ENCODE data around the gene UNCX. TPM values are rescaled to one million over a fixed set of nuclear protein-coding genes. Genes with fewer than 3 reads are reported as not detected.

Gene UNCX
- total and polyA plus RNA-seq, 4 donors = not detected

- ATAC-seq (ENCODE audit: low FRiP score) = no peak
- H3K9me3 ChIP-seq (ENCODE audit: control insufficient read depth, low read length) = no peaks in the 10 kb centered on the region
- no peak overlapping the region for H3K4me3 ChIP-seq (ENCODE audit: low read length in 2 of 2)
- H3K27ac ChIP-seq (ENCODE audit: low read depth in 1 of 2, low read length in 2 of 2) = no peak overlapping the region
- 74 to 78% methylated on average over 28 of the region's 28 CpGs for WGBS, 2 donors
- no peaks in the 10 kb centered on the region for H3K36me3 ChIP-seq (ENCODE audit: control insufficient read depth in 1 of 2, insufficient read depth in 2 of 2, low read length in 1 of 2)
- intact Hi-C loops (cut with DNase I) = no loop called here
- H3K27me3 ChIP-seq (ENCODE audit: control insufficient read depth in 1 of 2, insufficient read depth in 2 of 2, low read length in 1 of 2) = no peaks in the 10 kb centered on the region
- H3K4me1 ChIP-seq (ENCODE audit: control insufficient read depth in 1 of 2, insufficient read depth in 2 of 2, low read length in 2 of 2) = no peaks in the 10 kb centered on the region
- DNase-seq = peak; percentile 28 to 62
Measured at GRCh38 chr7:1263391-1263951, 30.8 kb downstream of the UNCX start.

- DNase-seq (peak; percentile 30 to 64), ATAC-seq (ENCODE audit: low FRiP score) (no peak)
- no peaks in the 10 kb centered on the region for H3K27me3 ChIP-seq (ENCODE audit: control insufficient read depth in 1 of 2, insufficient read depth in 2 of 2, low read length in 1 of 2)
- no peaks in the 10 kb centered on the region for H3K36me3 ChIP-seq (ENCODE audit: control insufficient read depth in 1 of 2, insufficient read depth in 2 of 2, low read length in 1 of 2)
- 67 to 68% methylated on average over 30 of the region's 30 CpGs for WGBS, 2 donors
- no peaks in the 10 kb centered on the region for H3K4me1 ChIP-seq (ENCODE audit: control insufficient read depth in 1 of 2, insufficient read depth in 2 of 2, low read length in 2 of 2)
- no peaks in the 10 kb centered on the region for H3K9me3 ChIP-seq (ENCODE audit: control insufficient read depth, low read length)
- H3K27ac ChIP-seq (ENCODE audit: low read depth in 1 of 2, low read length in 2 of 2) = no peak overlapping the region
- no peak overlapping the region for H3K4me3 ChIP-seq (ENCODE audit: low read length in 2 of 2)
- intact Hi-C loops (cut with DNase I) = no loop called here
Measured at GRCh38 chr7:1264345-1265280, 31.9 kb downstream of the UNCX start.

- ATAC-seq (ENCODE audit: low FRiP score) (no peak), DNase-seq (peak; percentile 35 to 61)
- intact Hi-C loops (cut with DNase I) = no loop called here
- no peaks in the 10 kb centered on the region for H3K4me1 ChIP-seq (ENCODE audit: control insufficient read depth in 1 of 2, insufficient read depth in 2 of 2, low read length in 2 of 2)
- H3K36me3 ChIP-seq (ENCODE audit: control insufficient read depth in 1 of 2, insufficient read depth in 2 of 2, low read length in 1 of 2) = no peaks in the 10 kb centered on the region
- WGBS, 2 donors = 80% methylated on average over 31 of the region's 31 CpGs
- no peak overlapping the region for H3K27ac ChIP-seq (ENCODE audit: low read depth in 1 of 2, low read length in 2 of 2)
- H3K27me3 ChIP-seq (ENCODE audit: control insufficient read depth in 1 of 2, insufficient read depth in 2 of 2, low read length in 1 of 2) = no peaks in the 10 kb centered on the region
- no peaks in the 10 kb centered on the region for H3K9me3 ChIP-seq (ENCODE audit: control insufficient read depth, low read length)
- H3K4me3 ChIP-seq (ENCODE audit: low read length in 2 of 2) = no peak overlapping the region
Measured at GRCh38 chr7:1267016-1267900, 34.6 kb downstream of the UNCX start.

GRCh38 chr7:1268076-1268815 lies 35.6 kb downstream of the UNCX start:
- no peaks in the 10 kb centered on the region for H3K27me3 ChIP-seq (ENCODE audit: control insufficient read depth in 1 of 2, insufficient read depth in 2 of 2, low read length in 1 of 2)
- H3K27ac ChIP-seq (ENCODE audit: low read depth in 1 of 2, low read length in 2 of 2) = no peak overlapping the region
- DNase-seq = peak; percentile 36 to 67
- H3K36me3 ChIP-seq (ENCODE audit: control insufficient read depth in 1 of 2, insufficient read depth in 2 of 2, low read length in 1 of 2) = no peaks in the 10 kb centered on the region
- H3K9me3 ChIP-seq (ENCODE audit: control insufficient read depth, low read length) = no peaks in the 10 kb centered on the region
- H3K4me3 ChIP-seq (ENCODE audit: low read length in 2 of 2) = no peak overlapping the region
- no peaks in the 10 kb centered on the region for H3K4me1 ChIP-seq (ENCODE audit: control insufficient read depth in 1 of 2, insufficient read depth in 2 of 2, low read length in 2 of 2)
- 81 to 88% methylated on average over 27 of the region's 27 CpGs for WGBS, 2 donors
- peak; percentile 37 for ATAC-seq (ENCODE audit: low FRiP score)
- intact Hi-C loops (cut with DNase I) = no loop called here

GRCh38 chr7:1268866-1269265 lies 36.2 kb downstream of the UNCX start:
- no peaks in the 10 kb centered on the region for H3K36me3 ChIP-seq (ENCODE audit: control insufficient read depth in 1 of 2, insufficient read depth in 2 of 2, low read length in 1 of 2)
- H3K4me1 ChIP-seq (ENCODE audit: control insufficient read depth in 1 of 2, insufficient read depth in 2 of 2, low read length in 2 of 2) = no peaks in the 10 kb centered on the region
- 41 to 50% methylated on average over 14 of the region's 14 CpGs for WGBS, 2 donors
- no peak overlapping the region for H3K4me3 ChIP-seq (ENCODE audit: low read length in 2 of 2)
- H3K27ac ChIP-seq (ENCODE audit: low read depth in 1 of 2, low read length in 2 of 2) = no peak overlapping the region
- H3K27me3 ChIP-seq (ENCODE audit: control insufficient read depth in 1 of 2, insufficient read depth in 2 of 2, low read length in 1 of 2) = no peaks in the 10 kb centered on the region
- no peak for DNase-seq
- ATAC-seq (ENCODE audit: low FRiP score) = no peak
- intact Hi-C loops (cut with DNase I) = no loop called here
- H3K9me3 ChIP-seq (ENCODE audit: control insufficient read depth, low read length) = no peaks in the 10 kb centered on the region

- intact Hi-C loops (cut with DNase I) = no loop called here
- no peaks in the 10 kb centered on the region for H3K4me1 ChIP-seq (ENCODE audit: control insufficient read depth in 1 of 2, insufficient read depth in 2 of 2, low read length in 2 of 2)
- H3K27ac ChIP-seq (ENCODE audit: low read depth in 1 of 2, low read length in 2 of 2) = no peak overlapping the region
- 54 to 60% methylated on average over 26 to 29 of the region's 29 CpGs for WGBS, 2 donors
- no peak overlapping the region for H3K4me3 ChIP-seq (ENCODE audit: low read length in 2 of 2)
- H3K9me3 ChIP-seq (ENCODE audit: control insufficient read depth, low read length) = no peaks in the 10 kb centered on the region
- ATAC-seq (ENCODE audit: low FRiP score) (no peak), DNase-seq (peak; percentile 36 to 47)
- no peaks in the 10 kb centered on the region for H3K36me3 ChIP-seq (ENCODE audit: control insufficient read depth in 1 of 2, insufficient read depth in 2 of 2, low read length in 1 of 2)
- H3K27me3 ChIP-seq (ENCODE audit: control insufficient read depth in 1 of 2, insufficient read depth in 2 of 2, low read length in 1 of 2) = no peaks in the 10 kb centered on the region
Measured at GRCh38 chr7:1269336-1269890, 36.7 kb downstream of the UNCX start.

GRCh38 chr7:1270181-1270580 lies 37.5 kb downstream of the UNCX start:
- no peak for ATAC-seq (ENCODE audit: low FRiP score)
- DNase-seq = peak in 1 of 2 donors; percentile 61
- Histone ChIP-seq H3K4me1 (ENCODE audit: control insufficient read depth in 1 of 2, insufficient read depth in 2 of 2, low read length in 2 of 2) (no peaks in the 10 kb centered on the region), H3K36me3 (ENCODE audit: control insufficient read depth in 1 of 2, insufficient read depth in 2 of 2, low read length in 1 of 2) (no peaks in the 10 kb centered on the region), H3K4me3 (ENCODE audit: low read length in 2 of 2) (no peak overlapping the region), H3K27me3 (ENCODE audit: control insufficient read depth in 1 of 2, insufficient read depth in 2 of 2, low read length in 1 of 2) (no peaks in the 10 kb centered on the region), H3K27ac (ENCODE audit: low read depth in 1 of 2, low read length in 2 of 2) (no peak overlapping the region), H3K9me3 (ENCODE audit: control insufficient read depth, low read length) (no peaks in the 10 kb centered on the region)
- WGBS, 2 donors = 61 to 71% methylated on average over 12 of the region's 12 CpGs
- intact Hi-C loops (cut with DNase I) = no loop called here

- no peaks in the 10 kb centered on the region for H3K27me3 ChIP-seq (ENCODE audit: control insufficient read depth in 1 of 2, insufficient read depth in 2 of 2, low read length in 1 of 2)
- H3K9me3 ChIP-seq (ENCODE audit: control insufficient read depth, low read length) = no peaks in the 10 kb centered on the region
- WGBS, 2 donors = 90 to 91% methylated on average over 14 of the region's 14 CpGs
- no peak overlapping the region for H3K4me3 ChIP-seq (ENCODE audit: low read length in 2 of 2)
- DNase-seq = peak; percentile 18 to 58
- intact Hi-C loops (cut with DNase I) = no loop called here
- H3K27ac ChIP-seq (ENCODE audit: low read depth in 1 of 2, low read length in 2 of 2) = no peak overlapping the region
- ATAC-seq (ENCODE audit: low FRiP score) = no peak
- H3K36me3 ChIP-seq (ENCODE audit: control insufficient read depth in 1 of 2, insufficient read depth in 2 of 2, low read length in 1 of 2) = no peaks in the 10 kb centered on the region
- no peaks in the 10 kb centered on the region for H3K4me1 ChIP-seq (ENCODE audit: control insufficient read depth in 1 of 2, insufficient read depth in 2 of 2, low read length in 2 of 2)
Measured at GRCh38 chr7:1271046-1271445, 38.4 kb downstream of the UNCX start.

All from aorta (tissue), 5 donors.